GM19193 (cell line): Measurements from ENCODE around the gene ADAMTS12.

Experiments used
- POLR2A ChIP-seq: IDR thresholded peaks from 4 replicates; pipeline ENCODE4 v1.6.1; 2011; ENCODE audit not compliant: insufficient read depth, insufficient read length; ENCODE audit errors: extremely low read depth

ADAMTS12 gene

GRCh38 chr5:33833237-33833575 is 58.6 kb downstream of the ADAMTS12 start:
- no peak for TF ChIP-seq POLR2A

- TF ChIP-seq POLR2A = no peak
Observed at GRCh38 chr5:33832404-33833236, 59.2 kb downstream of the ADAMTS12 start.

- no peak for TF ChIP-seq POLR2A
Observed at GRCh38 chr5:33831041-33831440, 60.7 kb downstream of the ADAMTS12 start.

- TF ChIP-seq POLR2A = no peak
Observed at GRCh38 chr5:33829430-33829829, 62.4 kb downstream of the ADAMTS12 start.

GRCh38 chr5:33828626-33829308 is 63.0 kb downstream of the ADAMTS12 start:
- no peak for TF ChIP-seq POLR2A

GRCh38 chr5:33827885-33828284 is 63.9 kb downstream of the ADAMTS12 start:
- no peak for TF ChIP-seq POLR2A

GRCh38 chr5:33827018-33827707 is 64.6 kb downstream of the ADAMTS12 start:
- no peak for TF ChIP-seq POLR2A

- TF ChIP-seq POLR2A = no peak
Observed at GRCh38 chr5:33824516-33825195, 67.1 kb downstream of the ADAMTS12 start.

GRCh38 chr5:33817301-33817700 is 74.5 kb downstream of the ADAMTS12 start:
- TF ChIP-seq POLR2A = no peak

GRCh38 chr5:33816791-33817190 is 75.0 kb downstream of the ADAMTS12 start:
- no peak for TF ChIP-seq POLR2A

- TF ChIP-seq POLR2A = no peak
Observed at GRCh38 chr5:33812746-33813145, 79.0 kb downstream of the ADAMTS12 start.

GRCh38 chr5:33810491-33811120 is 81.2 kb downstream of the ADAMTS12 start:
- no peak for TF ChIP-seq POLR2A

GRCh38 chr5:33809936-33810335 is 81.9 kb downstream of the ADAMTS12 start:
- no peak for TF ChIP-seq POLR2A

GRCh38 chr5:33808699-33809098 is 83.1 kb downstream of the ADAMTS12 start:
- TF ChIP-seq POLR2A = no peak

GRCh38 chr5:33807771-33808170 is 84.0 kb downstream of the ADAMTS12 start:
- no peak for TF ChIP-seq POLR2A
